Measurements from ENCODE around the gene ABHD2. TPM values are rescaled to one million over a fixed set of nuclear protein-coding genes. Genes with fewer than 3 reads are reported as not detected.
"Not testable (repeated sequence)": the region's sequence is repeated elsewhere in the genome, so short reads cannot be mapped to it uniquely, and the experiment has no call there.

Gene ABHD2
- total RNA-seq, 1 experiment from 2014 or later: 15.6 TPM

- Histone ChIP-seq H4K20me1 (ENCODE audit: control insufficient read depth, insufficient read depth, insufficient read length) (no peaks in the 10 kb centered on the region), H2BK120ac (ENCODE audit: low read depth, low read length, poor library complexity, severe bottlenecking) (no peak overlapping the region), H3K14ac (ENCODE audit: insufficient read depth, low read length) (no peak overlapping the region), H3K18ac (ENCODE audit: insufficient read length, low read depth, low read length) (no peak overlapping the region), H3K4me1 (ENCODE audit: insufficient read depth, low read length) (no peaks in the 10 kb centered on the region; the same call in 1 of the 2 replicates), H3K9ac (ENCODE audit: extremely low read depth, insufficient read length, low read length) (no peak overlapping the region), H3T11ph (ENCODE audit: low read length) (no peak overlapping the region), H4K5ac (ENCODE audit: insufficient read length, low read depth, low read length) (no peak overlapping the region), H2AK5ac (ENCODE audit: insufficient read length, low read length) (no peak overlapping the region), H3K56ac (ENCODE audit: insufficient read length, low read depth, low read length) (no peak overlapping the region), H2AFZ (ENCODE audit: low read length) (no peak overlapping the region), H3K79me2 (ENCODE audit: insufficient read depth, low read length) (no peaks in the 10 kb centered on the region), H2BK15ac (ENCODE audit: low read depth, low read length) (no peak overlapping the region), H4K91ac (ENCODE audit: insufficient read length, low read depth, low read length) (no peak overlapping the region), H3K23me2 (ENCODE audit: insufficient read length, low read depth, low read length, poor library complexity, severe bottlenecking) (no peaks in the 10 kb centered on the region), H3K4ac (ENCODE audit: low read depth, low read length) (no peak overlapping the region), H4K8ac (replicated peaks; ENCODE audit: insufficient read length, low read depth, low read length) (no peak overlapping the region), H2BK5ac (ENCODE audit: insufficient read length, low read length) (no peak overlapping the region), H3K79me1 (ENCODE audit: insufficient read depth, low read depth, low read length, poor library complexity, severe bottlenecking) (no peaks in the 10 kb centered on the region), H3K27ac (ENCODE audit: insufficient read length, low read depth, low read length) (no peak overlapping the region), H2BK20ac (ENCODE audit: low read depth, low read length, poor library complexity, severe bottlenecking) (no peak overlapping the region), H3K9me3 (ENCODE audit: control insufficient read depth, low read depth, low read length) (no peaks in the 10 kb centered on the region), H3K23ac (ENCODE audit: insufficient read length, low read depth, low read length) (no peak overlapping the region), H2BK12ac (ENCODE audit: insufficient read length, low read depth, low read length) (no peak overlapping the region), H3K27me3 (ENCODE audit: insufficient read depth, low read length) (no peaks in the 10 kb centered on the region), H3K4me2 (ENCODE audit: insufficient read depth, insufficient read length, low read length) (no peak overlapping the region)
- peaks cover 28% of the 10 kb centered on the region for H3K27me3 Mint-ChIP-seq (ENCODE audit: low read depth)
- no peak for DNase-seq
- peaks cover 2% of the 10 kb centered on the region in 2 experiments; a peak in 2 of 5 replicates for H3K9me3 Mint-ChIP-seq
- no peak overlapping the region for H3K4me3 Mint-ChIP-seq
- no peak for TF ChIP-seq CTCF (conservative IDR thresholded peaks at IDR 0.05)
- H3K27ac Mint-ChIP-seq: no peak overlapping the region; a peak in 2 of 7 replicates
- H3K4me1 Mint-ChIP-seq: peaks cover 4 to 16% of the 10 kb centered on the region in 2 experiments
- no peaks in the 10 kb centered on the region; a peak in 1 of 7 replicates for H3K36me3 Mint-ChIP-seq (ENCODE audit: insufficient read depth in 1 of 3, low read depth in 3 of 3)
These were observed 143.6 kb downstream of the ABHD2 start for GRCh38 chr15:89231832-89232231.

- not testable (repeated sequence) for DNase-seq; H3T11ph ChIP-seq (ENCODE audit: low read length); H3K18ac ChIP-seq (ENCODE audit: insufficient read length, low read depth, low read length); H3K4me1 ChIP-seq (ENCODE audit: insufficient read depth, low read length); H4K91ac ChIP-seq (ENCODE audit: insufficient read length, low read depth, low read length); H2BK20ac ChIP-seq (ENCODE audit: low read depth, low read length, poor library complexity, severe bottlenecking); H3K79me1 ChIP-seq (ENCODE audit: insufficient read depth, low read depth, low read length, poor library complexity, severe bottlenecking); H3K4me2 ChIP-seq (ENCODE audit: insufficient read depth, insufficient read length, low read length); H3K23ac ChIP-seq (ENCODE audit: insufficient read length, low read depth, low read length); H3K14ac ChIP-seq (ENCODE audit: insufficient read depth, low read length); H2AK5ac ChIP-seq (ENCODE audit: insufficient read length, low read length); H3K56ac ChIP-seq (ENCODE audit: insufficient read length, low read depth, low read length); H3K9ac ChIP-seq (ENCODE audit: extremely low read depth, insufficient read length, low read length); H2BK5ac ChIP-seq (ENCODE audit: insufficient read length, low read length); H4K20me1 ChIP-seq (ENCODE audit: control insufficient read depth, insufficient read depth, insufficient read length); H3K36me3 Mint-ChIP-seq (ENCODE audit: insufficient read depth in 1 of 3, low read depth in 3 of 3); H4K8ac ChIP-seq (replicated peaks; ENCODE audit: insufficient read length, low read depth, low read length); H3K9me3 ChIP-seq (ENCODE audit: control insufficient read depth, low read depth, low read length); H2AFZ ChIP-seq (ENCODE audit: low read length); H2BK15ac ChIP-seq (ENCODE audit: low read depth, low read length); H3K27ac Mint-ChIP-seq; H3K4me3 Mint-ChIP-seq; H3K27me3 ChIP-seq (ENCODE audit: insufficient read depth, low read length); H4K5ac ChIP-seq (ENCODE audit: insufficient read length, low read depth, low read length); H2BK120ac ChIP-seq (ENCODE audit: low read depth, low read length, poor library complexity, severe bottlenecking); H3K4ac ChIP-seq (ENCODE audit: low read depth, low read length); H3K27ac ChIP-seq (ENCODE audit: insufficient read length, low read depth, low read length); H3K79me2 ChIP-seq (ENCODE audit: insufficient read depth, low read length); H2BK12ac ChIP-seq (ENCODE audit: insufficient read length, low read depth, low read length)
- WGBS (ENCODE audit: extremely low coverage, insufficient read length, low lambda C conversion rate): no CpG with 5 or more reads among the region's 12 CpGs
- Mint-ChIP-seq H3K4me1 (peaks cover 14 to 16% of the 10 kb centered on the region in 2 experiments), H3K27me3 (ENCODE audit: low read depth) (peaks cover 26% of the 10 kb centered on the region), H3K9me3 (peaks cover 8 to 13% of the 10 kb centered on the region in 2 experiments)
- peaks cover 17% of the 10 kb centered on the region for H3K23me2 ChIP-seq (ENCODE audit: insufficient read length, low read depth, low read length, poor library complexity, severe bottlenecking)
These were observed 151.9 kb downstream of the ABHD2 start for GRCh38 chr15:89239883-89240810.
